Transverse colon (tissue), 4 donors: ENCODE data around the gene SLC6A15.

Source experiments
- CTCF ChIP-seq, 5 experiments: fragments of 200-600 bp in 3 of 5; fragments of 450-650 bp in 2 of 5; sonication (generic) in 3 of 5; IDR thresholded peaks; 1 replicate in 2 of 5; 2 replicates in 3 of 5; pipeline ENCODE4 v1.5.1; 2016 to 2017; ENCODE audit warnings: antibody characterized with exemption in 5 of 5, inconsistent platforms in 3 of 5, mild to moderate bottlenecking in 2 of 5, moderate library complexity in 1 of 5
- EP300 ChIP-seq: sonication (generic); formaldehyde crosslinking; IDR thresholded peaks from one replicate; pipeline ENCODE4 v1.6.1; 2017; ENCODE audit warnings: antibody characterized with exemption, low read depth
- POLR2A ChIP-seq: fragments of 450-650 bp; IDR thresholded peaks from one replicate; pipeline ENCODE4 v1.6.1; 2016; ENCODE audit warnings: antibody characterized with exemption, mild to moderate bottlenecking, moderate library complexity
- POLR2AphosphoS5 ChIP-seq, 3 donors: sonication (generic); formaldehyde crosslinking; IDR thresholded peaks; one replicate each; pipeline ENCODE4 v1.6.1; 2016; ENCODE audit warnings: antibody characterized with exemption in 3 of 3

GRCh38 chr12:84816916-84817695, 95.5 kb downstream of the SLC6A15 start:
- TF ChIP-seq EP300 (no peak), CTCF (IDR thresholded peaks at IDR 0.05) (no peak), POLR2AphosphoS5 (IDR thresholded peaks at IDR 0.05) (no peak), POLR2A (no peak)
